OCI-LY7 (cell line): ENCODE data around the gene SPTAN1.

Experiments
- CTCF ChIP-seq: fragments of 200-600 bp; sonication (generic); conservative IDR thresholded peaks from 2 replicates; pipeline ENCODE4 v1.5.1; 2014; ENCODE audit warnings: mild to moderate bottlenecking, antibody characterized with exemption, low read length, moderate library complexity, mixed read lengths
- EZH2phosphoT487 ChIP-seq: fragments of 200-600 bp; sonication (generic); IDR thresholded peaks from 2 replicates; pipeline ENCODE4 v1.6.1; 2018; ENCODE audit warnings: low read depth, borderline replicate concordance, mild to moderate bottlenecking, mixed run types, antibody characterized with exemption, low read length, moderate library complexity, mixed read lengths

DNA sequence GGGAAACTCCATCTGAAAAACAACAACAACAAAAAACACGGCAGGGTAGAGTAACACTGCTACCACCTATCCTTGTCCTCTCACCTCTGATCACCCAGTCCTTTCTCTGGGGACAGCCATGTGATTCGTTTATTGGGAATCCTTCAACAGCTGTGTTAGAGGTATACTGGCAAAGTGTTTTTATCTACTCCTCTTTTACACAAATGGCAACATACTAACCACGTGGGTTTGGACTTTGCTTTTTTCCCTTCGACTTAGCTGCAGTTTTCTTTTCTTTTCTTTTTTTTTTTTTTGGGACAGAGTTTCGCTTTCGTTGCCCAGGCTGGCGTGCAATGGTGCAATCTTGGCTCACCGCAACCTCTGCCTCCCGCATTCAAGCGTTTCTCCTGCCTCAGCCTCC lies 125.4 kb downstream of the SPTAN1 start:
- TF ChIP-seq CTCF (no peak), EZH2phosphoT487 (no peak)
